Measurements from ENCODE around the gene TMBIM4.

Gene TMBIM4

GRCh38 chr12:66169221-66170170 lies at the start of gene TMBIM4:
Gene TMBIM4 (minus strand): TSS chr12:66169996. CDS start chr12:66169951, 45 bp downstream.
- peak; percentile 54 for TF ChIP-seq CTCF (IDR thresholded peaks at IDR 0.05)

DNA sequence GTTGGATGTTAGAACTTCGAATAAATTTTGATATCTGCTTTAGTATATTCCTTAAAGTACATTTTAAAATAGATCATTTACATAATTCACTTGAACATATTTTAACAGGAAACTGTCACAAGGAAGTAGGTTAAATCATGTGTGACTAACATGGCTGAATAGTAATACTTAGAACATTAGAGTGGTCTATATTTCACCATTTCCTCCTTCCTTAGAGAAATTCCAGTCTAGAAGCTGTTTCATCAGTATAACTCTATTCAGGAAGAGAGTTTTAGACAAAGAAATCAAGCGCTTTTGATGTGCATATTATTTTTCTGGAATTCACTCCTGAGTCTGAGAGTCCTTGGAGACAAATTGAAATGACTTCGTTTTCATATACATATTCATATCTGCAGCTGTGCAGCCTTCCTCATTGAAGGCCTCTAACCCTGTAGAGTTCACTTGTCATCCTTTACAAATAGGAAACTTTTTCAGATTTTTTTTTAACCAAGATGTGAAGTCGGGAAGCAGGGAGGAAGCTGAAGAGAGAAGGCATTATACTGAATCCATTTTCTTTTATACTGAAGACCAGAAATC lies 47.6 kb upstream of the TMBIM4 start:
- no peak for TF ChIP-seq CTCF (IDR thresholded peaks at IDR 0.05)

DNA sequence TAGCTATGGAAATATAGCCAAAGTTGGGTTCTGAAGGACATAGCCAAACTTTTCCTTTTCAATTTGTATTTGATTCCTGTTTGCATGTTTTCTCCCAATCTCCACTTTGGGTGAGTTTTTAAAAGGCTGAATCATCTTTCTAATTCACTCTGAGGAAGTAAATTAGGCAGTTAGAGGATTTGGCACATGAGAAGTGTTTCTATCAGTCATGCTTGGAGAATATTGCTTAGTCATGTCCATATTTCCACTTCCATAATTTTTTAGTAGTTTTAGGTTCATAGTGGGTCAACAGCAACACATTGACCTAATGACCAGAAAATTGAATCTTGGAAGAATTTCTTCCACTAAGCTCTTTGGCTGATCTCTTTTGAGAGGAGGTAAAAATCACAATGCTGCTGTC lies 41.0 kb upstream of the TMBIM4 start:
- no peak for TF ChIP-seq CTCF (IDR thresholded peaks at IDR 0.05)

DNA sequence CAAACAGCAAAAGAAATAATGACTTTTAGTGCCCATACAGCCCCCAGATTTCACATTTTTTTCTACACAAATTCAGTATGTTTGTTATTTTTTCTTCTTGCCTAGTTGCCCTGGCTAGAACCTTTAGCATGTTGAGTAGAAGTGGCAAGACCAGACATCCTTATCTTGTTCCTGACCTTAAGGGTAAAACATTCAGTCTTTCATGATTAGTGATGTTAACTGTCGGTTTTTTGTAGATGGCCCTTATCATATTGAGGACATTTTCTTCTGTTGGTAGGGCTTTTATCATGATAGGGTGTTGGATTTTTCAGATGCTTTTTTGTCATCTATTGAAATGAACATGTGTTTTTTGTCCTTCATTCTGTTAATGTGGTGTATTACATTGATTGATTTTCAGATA lies 36.3 kb upstream of the TMBIM4 start:
- TF ChIP-seq CTCF (IDR thresholded peaks at IDR 0.05), result no peak

- TF ChIP-seq CTCF (IDR thresholded peaks at IDR 0.05), result no peak
Observed at GRCh38 chr12:66203820-66204219, 34.0 kb upstream of the TMBIM4 start.

DNA sequence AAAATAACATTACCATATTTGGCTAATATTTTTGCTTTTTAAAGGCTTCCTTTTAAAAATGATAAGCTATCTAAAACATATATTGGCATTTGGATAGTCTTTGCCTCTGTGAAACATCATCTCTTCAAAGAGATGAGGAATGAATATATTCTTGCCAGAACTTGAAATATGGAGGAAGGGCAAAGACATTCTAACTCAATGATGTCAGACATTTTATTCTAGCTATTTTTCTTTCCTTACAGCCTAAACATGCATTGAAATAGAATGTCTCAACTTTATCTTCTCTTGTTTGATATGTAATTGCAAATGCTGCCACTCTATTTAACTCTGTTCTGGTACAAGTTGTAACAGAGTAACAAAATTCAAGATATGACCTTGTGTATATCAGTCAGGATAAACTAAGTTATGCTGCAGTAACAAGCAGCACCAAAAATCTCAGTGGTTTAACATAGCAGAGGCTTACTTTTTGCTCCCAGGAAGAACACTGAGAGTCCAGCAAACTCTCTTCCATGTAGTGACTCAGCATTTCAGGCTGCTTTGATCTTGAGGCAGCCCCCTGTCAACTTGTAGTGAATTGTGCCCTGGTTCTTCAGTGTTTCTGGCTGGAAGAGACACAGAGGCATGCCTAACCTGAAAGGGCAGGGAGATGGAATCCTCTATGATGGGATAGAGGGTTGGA lies 30.2 kb upstream of the TMBIM4 start:
- no peak for TF ChIP-seq CTCF (IDR thresholded peaks at IDR 0.05)

DNA sequence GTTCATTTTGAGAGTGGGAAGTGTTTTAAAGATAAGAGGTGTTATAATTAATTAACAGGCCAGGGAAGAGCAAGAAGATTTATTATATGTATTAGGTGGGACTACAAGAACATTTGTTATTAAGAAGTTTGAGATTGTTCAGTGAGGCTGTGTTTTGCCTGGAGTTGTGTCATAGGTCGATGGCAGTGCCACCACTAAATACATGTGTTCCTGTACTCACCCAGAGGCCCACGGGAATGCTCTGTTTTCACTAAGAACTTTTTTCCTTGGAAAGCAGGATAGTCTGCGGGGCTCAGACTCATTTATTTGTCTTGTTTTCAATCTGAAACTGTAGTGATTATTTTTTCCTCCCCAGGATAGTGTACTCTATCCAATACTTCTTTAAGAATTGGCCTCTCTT lies 29.3 kb upstream of the TMBIM4 start:
- no peak for TF ChIP-seq CTCF (IDR thresholded peaks at IDR 0.05)

Measured in LNCAP (cell line).